B cell (primary cell): Measurements from ENCODE around the gene SECTM1. TPM values are rescaled to one million over a fixed set of nuclear protein-coding genes. Genes with fewer than 3 reads are reported as not detected.

Source experiments
- ATAC-seq: fragments of 200-7000 bp; cut with Tn5 transposase; one replicate; pipeline ENCODE4 v1.10.0; 2021; ENCODE audit warnings: low read depth, mild to moderate bottlenecking, moderate number of reproducible peaks, moderate library complexity
- CTCF ChIA-PET: fragments of 350-600 bp; sonication (Branson Sonifier 250); formaldehyde crosslinking; loops from one replicate; lab custom pipeline; 2021; ENCODE audit warnings: antibody characterized with exemption, inconsistent platforms; lab: Charles Lee
- POLR2A ChIA-PET: fragments of 350-600 bp; sonication (Branson Sonifier 250); formaldehyde crosslinking; loops from one replicate; lab custom pipeline; 2021; ENCODE audit warnings: antibody characterized with exemption; lab: Charles Lee
- DNase-seq: peaks from one replicate; pipeline ENCODE4 v3.0.0; 2013
- H2AFZ ChIP-seq: 2 replicates; pipeline ENCODE4 v1.6.1; 2012; ENCODE audit warnings: mild to moderate bottlenecking, low read depth, low read length; ENCODE audit not compliant: insufficient read depth, poor library complexity, severe bottlenecking
- H3K27ac ChIP-seq, 2 donors: 1 replicate in 1 of 2; 2 replicates in 1 of 2; pipeline ENCODE4 v1.5.1; 2012 to 2013; ENCODE audit warnings: low read length in 2 of 2, mild to moderate bottlenecking in 2 of 2, moderate library complexity in 1 of 2
- H3K27me3 ChIP-seq, 4 experiments: fragments of 200-600 bp in 1 of 4; sonication (generic) in 1 of 4; replicated peaks in 1 of 4; 1 replicate in 2 of 4; 2 replicates in 2 of 4; pipeline versions ENCODE4 v1.6.1 to v1.7.0; 2013 to 2016; ENCODE audit warnings: low read length in 3 of 4, mild to moderate bottlenecking in 2 of 4, mixed read lengths in 1 of 4, moderate library complexity in 1 of 4; ENCODE audit not compliant: insufficient read depth in 4 of 4, control insufficient read depth in 3 of 4; ENCODE audit errors: control extremely low read depth in 1 of 4
- H3K36me3 ChIP-seq, 2 experiments: replicated peaks in 1 of 2; 1 replicate in 1 of 2; 2 replicates in 1 of 2; pipeline versions ENCODE4 v1.6.1 to v1.7.1; 2013; ENCODE audit warnings: low read length in 1 of 2; ENCODE audit not compliant: insufficient read depth in 2 of 2, control insufficient read depth in 1 of 2; ENCODE audit errors: control extremely low read depth in 1 of 2, extremely low read depth in 1 of 2
- H3K4me1 ChIP-seq, 2 donors: fragments of 200-600 bp in 1 of 2; sonication (generic) in 1 of 2; 1 replicate in 1 of 2; 2 replicates in 1 of 2; pipeline versions ENCODE4 v1.5.1 to v1.6.1; 2013 to 2017; ENCODE audit warnings: low read length in 2 of 2; ENCODE audit not compliant: control insufficient read depth in 2 of 2, insufficient read depth in 2 of 2
- H3K4me2 ChIP-seq: replicated peaks from 2 replicates; pipeline ENCODE3; 2012; ENCODE audit warnings: mild to moderate bottlenecking, low read depth, low read length; ENCODE audit not compliant: poor library complexity, severe bottlenecking
- H3K4me3 ChIP-seq, 5 experiments: fragments of 200-600 bp in 1 of 5; sonication (generic) in 1 of 5; 1 replicate in 3 of 5; 2 replicates in 2 of 5; pipeline versions ENCODE4 v1.5.1 to v1.7.0; 2011 to 2016; ENCODE audit warnings: low read length in 4 of 5, mild to moderate bottlenecking in 4 of 5, low read depth in 2 of 5, control low read depth in 1 of 5, moderate library complexity in 1 of 5; ENCODE audit not compliant: insufficient read depth in 1 of 5; ENCODE audit errors: control extremely low read depth in 1 of 5, extremely low read depth in 1 of 5
- H3K79me2 ChIP-seq: fragments of 200-600 bp; sonication (generic); one replicate; pipeline ENCODE4 v1.6.0; 2016; ENCODE audit warnings: low read length; ENCODE audit not compliant: control insufficient read depth, insufficient read depth
- H3K9ac ChIP-seq: fragments of 200-600 bp; sonication (generic); 2 replicates; pipeline ENCODE4 v1.6.1; 2017; ENCODE audit warnings: mild to moderate bottlenecking, low read length, moderate library complexity
- H3K9me3 ChIP-seq, 3 donors: one replicate each; pipeline versions ENCODE4 v1.6.1 to v1.7.1; 2013; ENCODE audit warnings: low read length in 2 of 3; ENCODE audit not compliant: control insufficient read depth in 2 of 3, insufficient read depth in 1 of 3; ENCODE audit errors: control extremely low read depth in 1 of 3
- H4K20me1 ChIP-seq: 2 replicates; pipeline ENCODE4 v1.6.0; 2012; ENCODE audit warnings: mild to moderate bottlenecking, low read length; ENCODE audit not compliant: insufficient read depth, control insufficient read depth, poor library complexity, severe bottlenecking
- H3K27ac Mint-ChIP-seq: one replicate; pipeline ENCODE4 v1.8.0; 2021; ENCODE audit warnings: mixed read lengths
- H3K27me3 Mint-ChIP-seq: one replicate; pipeline ENCODE4 v1.8.0; 2021; ENCODE audit warnings: mixed read lengths
- H3K4me1 Mint-ChIP-seq: one replicate; pipeline ENCODE4 v1.8.0; 2021; ENCODE audit warnings: mixed read lengths
- H3K4me3 Mint-ChIP-seq: one replicate; pipeline ENCODE4 v1.8.0; 2021; ENCODE audit warnings: mixed read lengths
- H3K9me3 Mint-ChIP-seq: one replicate; pipeline ENCODE4 v1.8.0; 2022; ENCODE audit warnings: mixed read lengths; ENCODE audit not compliant: insufficient read depth
- EZH2 ChIP-seq: IDR thresholded peaks from 2 replicates; pipeline ENCODE4 v1.6.1; 2012; ENCODE audit warnings: borderline replicate concordance, low read depth, mild to moderate bottlenecking, moderate library complexity, low read length; ENCODE audit not compliant: insufficient read depth, poor library complexity, severe bottlenecking
- WGBS: methylation state at CpG from one replicate; pipeline ENCODE4 v1.1.5; 2013; ENCODE audit warnings: missing lambda C conversion rate; ENCODE audit not compliant: insufficient coverage; 5-methylcytosine and 5-hydroxymethylcytosine counted together
- intact Hi-C: fragments of 100-400 bp; cut with micrococcal nuclease; formaldehyde crosslinking; loops from one replicate; pipeline ENCODE4 v1.10.0; 2022
- polyA plus RNA-seq: library from polyadenylated mRNA; depleted of rRNA; stranded (reverse); fragments of >200 nt; gene quantifications from 2 replicates; pipeline ENCODE4 v1.2.3, GENCODE V29; 2012
- total RNA-seq, 2 donors: library from RNA; stranded (reverse); fragments of 120-200 nt in 1 of 2; gene quantifications; 1 replicate in 1 of 2; 2 replicates in 1 of 2; pipeline versions ENCODE4 v1.2.3 to v1.2.4, GENCODE V29; 2013 to 2022
- TF ChIP-seq, protein P1 (sequence below): fragments of 200-600 bp; IDR thresholded peaks from one replicate; pipeline ENCODE4 v1.8.0; 2022; ENCODE audit warnings: antibody characterized with exemption, mild to moderate bottlenecking

Gene SECTM1
- total and polyA plus RNA-seq, 2 donors (not counting 1 experiment from before 2014, with no cell fraction given) = 0.17 to 1.2 TPM

DNA sequence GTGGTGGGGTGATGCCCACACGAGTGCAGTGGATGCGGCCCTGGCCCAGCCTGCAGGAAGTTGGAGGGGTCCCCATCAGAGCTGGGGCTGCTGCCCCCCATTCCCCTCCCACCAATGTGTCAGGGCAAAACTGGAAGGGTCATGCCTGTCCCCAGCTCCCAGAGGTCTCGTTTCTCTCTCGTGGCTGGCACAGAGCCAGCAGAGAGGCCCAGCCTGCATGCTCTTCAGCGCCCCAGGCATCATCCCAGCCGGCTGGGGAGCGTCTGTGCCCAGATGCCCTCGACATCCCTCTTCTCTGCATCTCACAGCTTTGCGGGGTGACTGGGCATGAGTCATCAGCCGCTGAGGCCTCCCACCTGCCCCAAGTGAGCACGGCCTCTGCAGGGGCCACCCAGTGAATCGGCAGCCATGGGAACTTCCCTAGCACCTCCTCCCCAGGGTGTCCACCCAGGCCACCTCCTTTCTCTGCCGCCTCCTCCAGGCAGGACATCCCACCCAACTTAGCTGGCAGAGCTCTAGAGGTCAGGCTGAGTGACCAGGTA is 50.3 kb downstream of the SECTM1 start:
- ChIA-PET POLR2A (interaction anchor here (1.0 kb wide), 1 partner anchor 9 kb away, joined by 3 read pairs; no protein-coding TSS in a partner anchor), CTCF (interaction anchor here (1.0 kb wide), 1 partner anchor 19 kb away, joined by 3 read pairs; no protein-coding TSS in a partner anchor)
- Histone ChIP-seq H4K20me1 (no peaks in the 10 kb centered on the region), H3K9ac (no peak overlapping the region), H3K36me3 (no peaks in the 10 kb centered on the region), H3K4me3 (no peak overlapping the region), H3K9me3 (peaks cover 0 to 4% (median 0%) of the 10 kb centered on the region in 3 donors), H3K4me1 (peaks cover 0 to 6% of the 10 kb centered on the region in 2 donors), H3K27me3 (peaks cover 0 to 10% (median 0%) of the 10 kb centered on the region in 4 experiments), H2AFZ (no peak overlapping the region), H3K4me2 (no peak overlapping the region), H3K27ac (no peak overlapping the region), H3K79me2 (no peaks in the 10 kb centered on the region)
- no peak for TF ChIP-seq EZH2
- TF ChIP-seq, protein P1, sequence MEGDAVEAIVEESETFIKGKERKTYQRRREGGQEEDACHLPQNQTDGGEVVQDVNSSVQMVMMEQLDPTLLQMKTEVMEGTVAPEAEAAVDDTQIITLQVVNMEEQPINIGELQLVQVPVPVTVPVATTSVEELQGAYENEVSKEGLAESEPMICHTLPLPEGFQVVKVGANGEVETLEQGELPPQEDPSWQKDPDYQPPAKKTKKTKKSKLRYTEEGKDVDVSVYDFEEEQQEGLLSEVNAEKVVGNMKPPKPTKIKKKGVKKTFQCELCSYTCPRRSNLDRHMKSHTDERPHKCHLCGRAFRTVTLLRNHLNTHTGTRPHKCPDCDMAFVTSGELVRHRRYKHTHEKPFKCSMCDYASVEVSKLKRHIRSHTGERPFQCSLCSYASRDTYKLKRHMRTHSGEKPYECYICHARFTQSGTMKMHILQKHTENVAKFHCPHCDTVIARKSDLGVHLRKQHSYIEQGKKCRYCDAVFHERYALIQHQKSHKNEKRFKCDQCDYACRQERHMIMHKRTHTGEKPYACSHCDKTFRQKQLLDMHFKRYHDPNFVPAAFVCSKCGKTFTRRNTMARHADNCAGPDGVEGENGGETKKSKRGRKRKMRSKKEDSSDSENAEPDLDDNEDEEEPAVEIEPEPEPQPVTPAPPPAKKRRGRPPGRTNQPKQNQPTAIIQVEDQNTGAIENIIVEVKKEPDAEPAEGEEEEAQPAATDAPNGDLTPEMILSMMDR = no peak
- ATAC-seq = no peak
- intact Hi-C loops = no loop called here
- 43% methylated on average over 12 of the region's 13 CpGs for WGBS
- H3K4me1 Mint-ChIP-seq = peaks cover 9% of the 10 kb centered on the region
- no peaks in the 10 kb centered on the region for H3K27me3 Mint-ChIP-seq
- H3K4me3 Mint-ChIP-seq = no peak overlapping the region
- H3K27ac Mint-ChIP-seq = no peak overlapping the region
- DNase-seq = no peak
- no peaks in the 10 kb centered on the region for H3K9me3 Mint-ChIP-seq
